Muscle of back (tissue), 11 donors: ENCODE results near the gene FOXB2. TPM values are rescaled to one million over a fixed set of nuclear protein-coding genes. Genes with fewer than 3 reads are reported as not detected.
"Not testable (repeated sequence)": the region's sequence is repeated elsewhere in the genome, so short reads cannot be mapped to it uniquely, and the experiment has no call there.

Experiments used
- DNase-seq, 3 donors: peaks; one replicate each; pipeline versions ENCODE4 v3.0.0 to v3.0.0-alpha.2; 2013
- polyA plus RNA-seq, 10 donors: library from polyadenylated mRNA; unstranded; fragments of 120-200 nt; gene quantifications; one replicate each; pipeline ENCODE4 v1.2.1, GENCODE V29; 2013; ENCODE audit not compliant: insufficient read length in 10 of 10

FOXB2 gene
- polyA plus RNA-seq, 10 donors = not detected

- DNase-seq = no peak
Measured at GRCh38 chr9:77016121-77016525, 3.3 kb upstream of the FOXB2 start.

- DNase-seq = no peak
Measured at GRCh38 chr9:77016526-77017504, 2.6 kb upstream of the FOXB2 start.

GRCh38 chr9:77017505-77017894 is 2.0 kb upstream of the FOXB2 start:
- DNase-seq = no peak

- no peak for DNase-seq
Measured at GRCh38 chr9:77018058-77018968, 1.1 kb upstream of the FOXB2 start.

GRCh38 chr9:77018969-77019235 is 553 bp upstream of the FOXB2 start:
- peak in 1 of 3 donors; percentile 38 for DNase-seq

- no peak for DNase-seq
Measured at GRCh38 chr9:77019926-77020412, 514 bp downstream of the FOXB2 start.

GRCh38 chr9:77020413-77021290 is 1.2 kb downstream of the FOXB2 start:
- peak in 1 of 3 donors; percentile 54 for DNase-seq

- DNase-seq = peak in 1 of 3 donors; percentile 67
Measured at GRCh38 chr9:77021291-77021894, 1.9 kb downstream of the FOXB2 start.

GRCh38 chr9:77021922-77022782 is 2.7 kb downstream of the FOXB2 start:
- DNase-seq = peak in 1 of 3 donors; percentile 66

- peak in 1 of 3 donors; percentile 29 for DNase-seq
Measured at GRCh38 chr9:77022783-77023440, 3.5 kb downstream of the FOXB2 start.

GRCh38 chr9:77023726-77024125 is 4.3 kb downstream of the FOXB2 start:
- no peak for DNase-seq

GRCh38 chr9:77024776-77025545 is 5.5 kb downstream of the FOXB2 start:
- DNase-seq = no peak

GRCh38 chr9:77028478-77028877 is 9.0 kb downstream of the FOXB2 start:
- no peak for DNase-seq

GRCh38 chr9:77030045-77030444 is 10.6 kb downstream of the FOXB2 start:
- DNase-seq = no peak

GRCh38 chr9:77038281-77039036 is 19.0 kb downstream of the FOXB2 start:
- no peak for DNase-seq

GRCh38 chr9:77040340-77040739 is 20.9 kb downstream of the FOXB2 start:
- DNase-seq = no peak

GRCh38 chr9:77043743-77044142 is 24.3 kb downstream of the FOXB2 start:
- DNase-seq = not testable (repeated sequence)

GRCh38 chr9:77060681-77061080 is 41.2 kb downstream of the FOXB2 start:
- not testable (repeated sequence) for DNase-seq
